Right atrium auricular region (tissue), 2 donors: ENCODE measurements around the gene HYAL2. TPM values are rescaled to one million over a fixed set of nuclear protein-coding genes. Genes with fewer than 3 reads are reported as not detected.

Experiments used
- DNase-seq: peaks from one replicate; pipeline ENCODE4 v3.0.0-alpha.2; 2019; ENCODE audit warnings: low spot score
- H3K27ac ChIP-seq, 2 donors: fragments of 200-600 bp; sonication (generic); 1 replicate in 1 of 2; 2 replicates in 1 of 2; pipeline ENCODE4 v1.5.1; 2016 to 2019
- H3K27me3 ChIP-seq, 2 donors: fragments of 200-600 bp; sonication (generic); one replicate each; pipeline versions ENCODE4 v1.5.1 to v1.6.0; 2017 to 2019
- H3K36me3 ChIP-seq: fragments of 200-600 bp; sonication (generic); one replicate; pipeline ENCODE4 v1.5.1; 2016
- H3K4me1 ChIP-seq, 2 donors: fragments of 200-600 bp; sonication (generic); one replicate each; pipeline versions ENCODE4 v1.5.1 to v1.6.0; 2017 to 2019
- H3K4me3 ChIP-seq, 2 donors: fragments of 200-600 bp; sonication (generic); 1 replicate in 1 of 2; 2 replicates in 1 of 2; pipeline ENCODE4 v1.5.1; 2017 to 2019; ENCODE audit warnings: mild to moderate bottlenecking in 1 of 2, moderate library complexity in 1 of 2
- H3K9me3 ChIP-seq, 2 donors: fragments of 200-600 bp; sonication (generic); one replicate each; pipeline ENCODE4 v1.5.1; 2019
- total RNA-seq, 2 donors: library from RNA; depleted of rRNA; stranded (reverse); fragments of >200 nt; gene quantifications; one replicate each; pipeline ENCODE4 v1.1.0, GENCODE V29; 2016
- TF ChIP-seq, protein P1 (sequence below), 2 donors: fragments of 200-600 bp; sonication (generic); IDR thresholded peaks; one replicate each; pipeline ENCODE4 v1.5.1; 2019; ENCODE audit warnings: antibody characterized with exemption in 2 of 2

Gene HYAL2
- total RNA-seq, 2 donors from 2014 or later = 129 to 198 TPM

DNA sequence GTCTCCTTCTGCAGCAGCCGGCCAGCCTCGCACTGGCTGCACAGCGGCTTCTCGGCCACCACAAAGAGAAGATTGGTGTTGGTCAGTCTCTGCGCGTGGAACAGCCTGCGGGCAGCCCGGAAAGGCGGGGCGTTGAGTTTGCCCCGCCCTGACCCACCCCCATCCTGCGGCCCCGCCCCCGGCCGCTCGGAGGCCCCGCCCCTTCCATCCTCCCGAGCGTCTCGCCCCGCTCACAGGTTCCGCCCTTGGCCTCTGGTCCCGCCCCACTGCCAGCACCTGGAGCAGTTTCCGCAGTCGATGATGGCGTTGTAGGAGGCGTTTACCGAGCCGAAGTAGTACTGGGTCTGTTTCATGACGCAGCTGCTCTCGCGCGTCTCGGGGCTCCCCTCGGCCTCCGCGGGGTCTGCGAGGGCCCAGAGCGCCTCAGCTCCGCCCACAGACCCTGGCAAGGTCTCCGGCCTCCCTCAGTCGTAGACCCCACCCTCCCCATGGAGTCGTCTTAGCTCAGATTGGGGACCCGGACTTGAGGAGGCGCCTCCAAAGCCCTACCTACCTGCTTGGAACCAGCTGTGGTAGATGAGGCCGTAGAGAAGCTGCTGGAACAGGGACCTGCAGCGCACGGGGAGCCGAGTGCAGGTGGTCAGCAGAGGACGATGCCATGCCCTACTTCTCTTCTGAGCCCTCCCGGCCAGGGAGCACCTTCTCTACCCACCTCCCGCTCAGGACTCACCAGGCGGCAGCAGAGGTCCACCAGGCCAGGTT is 42.7 kb upstream of the HYAL2 start:
- TF ChIP-seq, protein P1, sequence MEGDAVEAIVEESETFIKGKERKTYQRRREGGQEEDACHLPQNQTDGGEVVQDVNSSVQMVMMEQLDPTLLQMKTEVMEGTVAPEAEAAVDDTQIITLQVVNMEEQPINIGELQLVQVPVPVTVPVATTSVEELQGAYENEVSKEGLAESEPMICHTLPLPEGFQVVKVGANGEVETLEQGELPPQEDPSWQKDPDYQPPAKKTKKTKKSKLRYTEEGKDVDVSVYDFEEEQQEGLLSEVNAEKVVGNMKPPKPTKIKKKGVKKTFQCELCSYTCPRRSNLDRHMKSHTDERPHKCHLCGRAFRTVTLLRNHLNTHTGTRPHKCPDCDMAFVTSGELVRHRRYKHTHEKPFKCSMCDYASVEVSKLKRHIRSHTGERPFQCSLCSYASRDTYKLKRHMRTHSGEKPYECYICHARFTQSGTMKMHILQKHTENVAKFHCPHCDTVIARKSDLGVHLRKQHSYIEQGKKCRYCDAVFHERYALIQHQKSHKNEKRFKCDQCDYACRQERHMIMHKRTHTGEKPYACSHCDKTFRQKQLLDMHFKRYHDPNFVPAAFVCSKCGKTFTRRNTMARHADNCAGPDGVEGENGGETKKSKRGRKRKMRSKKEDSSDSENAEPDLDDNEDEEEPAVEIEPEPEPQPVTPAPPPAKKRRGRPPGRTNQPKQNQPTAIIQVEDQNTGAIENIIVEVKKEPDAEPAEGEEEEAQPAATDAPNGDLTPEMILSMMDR (IDR thresholded peaks at IDR 0.05) = no peak
- peak; percentile 82 for DNase-seq
- no peaks in the 10 kb centered on the region for H3K9me3 ChIP-seq
- no peaks in the 10 kb centered on the region for H3K36me3 ChIP-seq
- H3K4me1 ChIP-seq = peaks cover 0 to 14% of the 10 kb centered on the region in 2 donors
- peak overlapping the region in 1 of 2 donors; percentile 55 for H3K27ac ChIP-seq
- no peaks in the 10 kb centered on the region for H3K27me3 ChIP-seq
- peak overlapping the region; percentile 30 to 58 for H3K4me3 ChIP-seq

DNA sequence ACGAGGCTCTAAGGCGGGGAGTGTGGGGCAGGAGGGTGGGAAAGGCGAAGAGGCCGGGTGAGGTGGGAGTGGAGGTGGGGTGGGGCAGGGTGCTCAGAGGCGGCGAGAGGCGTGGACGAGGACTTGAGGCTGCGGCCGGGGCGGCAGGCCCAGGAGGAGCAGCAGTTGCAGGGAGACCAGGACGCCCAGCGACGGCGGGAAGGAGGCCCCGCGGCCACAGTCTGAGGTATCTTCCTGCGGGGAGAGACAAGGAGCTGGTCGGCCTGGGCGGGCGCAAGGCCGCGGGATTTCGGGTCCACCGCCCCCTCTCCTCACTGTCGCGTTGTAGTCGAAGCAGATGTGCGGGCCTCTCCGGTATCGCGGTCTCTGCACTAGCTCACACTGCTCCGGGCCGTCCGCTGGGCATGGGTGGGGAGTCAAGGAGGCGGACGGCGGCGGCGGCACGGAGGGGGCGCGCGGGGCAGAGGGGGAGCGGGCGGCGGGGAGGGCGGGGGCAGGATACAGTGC is 42.1 kb upstream of the HYAL2 start:
- H3K9me3 ChIP-seq = no peaks in the 10 kb centered on the region
- H3K27me3 ChIP-seq = no peaks in the 10 kb centered on the region
- DNase-seq = no peak
- peaks cover 0 to 17% of the 10 kb centered on the region in 2 donors for H3K4me1 ChIP-seq
- H3K36me3 ChIP-seq = no peaks in the 10 kb centered on the region
- H3K4me3 ChIP-seq = peak overlapping the region; percentile 30 to 58
- TF ChIP-seq, protein P1 (IDR thresholded peaks at IDR 0.05) = no peak
- H3K27ac ChIP-seq = peak overlapping the region in 1 of 2 donors; percentile 48

DNA sequence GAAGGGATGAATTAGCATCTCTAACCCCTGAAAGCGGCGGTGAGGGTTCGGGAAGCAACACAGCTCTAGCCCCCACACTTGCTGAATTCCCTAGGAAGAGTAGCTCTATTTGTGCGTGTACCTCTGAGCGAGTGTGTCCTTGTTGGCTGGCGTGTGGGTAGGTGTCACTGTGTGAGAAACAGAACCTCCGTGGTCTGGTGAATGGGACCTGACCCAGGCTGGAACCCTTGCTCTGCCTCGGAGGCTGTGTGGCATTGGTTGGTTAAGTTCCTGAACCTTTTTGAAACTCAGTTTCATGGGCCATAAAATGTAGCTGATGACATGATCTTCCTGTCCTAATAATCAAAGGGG is 37.2 kb upstream of the HYAL2 start:
- Histone ChIP-seq H3K4me3 (peak overlapping the region in 1 of 2 donors; percentile 90), H3K36me3 (peaks cover 13% of the 10 kb centered on the region), H3K9me3 (no peaks in the 10 kb centered on the region), H3K27ac (no peak overlapping the region), H3K4me1 (peaks cover 0 to 55% of the 10 kb centered on the region in 2 donors), H3K27me3 (no peaks in the 10 kb centered on the region)
- DNase-seq = no peak
- TF ChIP-seq, protein P1 (IDR thresholded peaks at IDR 0.05) = no peak

DNA sequence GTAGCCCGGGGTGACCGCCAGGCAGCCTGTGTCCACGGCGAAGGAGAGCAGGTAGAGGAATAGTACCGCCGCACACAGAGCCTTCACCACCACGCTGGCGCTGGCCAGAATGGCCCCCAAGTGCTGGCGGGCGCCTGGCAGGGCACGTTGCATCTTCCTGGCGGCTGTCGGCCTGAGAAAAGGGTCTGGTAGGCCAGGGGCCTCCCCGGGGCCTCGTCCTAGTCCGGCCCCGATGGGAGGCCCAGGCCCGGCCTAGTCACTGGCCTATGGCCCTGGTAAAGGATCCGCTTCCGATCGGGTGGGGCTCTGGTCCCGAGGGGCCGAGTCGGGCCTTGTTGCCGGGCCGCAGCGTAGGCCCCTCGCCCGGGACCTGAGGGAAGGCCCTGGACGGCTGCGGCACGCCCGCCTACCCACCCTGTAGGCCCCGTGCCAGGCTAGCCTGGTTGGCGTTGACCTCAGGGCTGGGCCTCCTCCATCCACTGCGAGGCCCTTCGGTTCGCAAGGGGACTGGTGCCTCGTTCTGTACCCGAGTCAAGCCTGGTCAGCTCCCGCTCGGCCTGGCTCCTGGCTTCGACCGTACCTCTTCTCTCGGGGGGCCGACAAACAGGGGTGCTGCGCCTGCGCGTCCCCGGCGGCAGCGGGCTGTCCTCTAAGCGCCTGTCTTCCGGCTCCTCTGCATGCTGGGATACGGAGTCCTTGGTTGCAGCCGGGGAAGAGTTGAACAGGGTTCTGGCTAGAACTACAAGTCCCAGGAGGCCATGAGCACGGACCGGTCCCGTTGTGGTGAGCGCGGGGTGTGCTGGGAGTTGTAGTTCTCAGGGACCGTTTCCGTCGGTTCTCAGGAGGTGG is 36.6 kb upstream of the HYAL2 start, which contains the start of gene TMEM115:
TMEM115 (minus strand) TSS at position 611 of the 849 bp plus-strand sequence; CDS start at position 153, 458 bp downstream.
- peak within 1 kb of the TSS; percentile 89 to 90 for H3K27ac ChIP-seq
- H3K4me1 ChIP-seq = peaks cover 0 to 52% of the 10 kb centered on the region in 2 donors
- H3K36me3 ChIP-seq = peaks cover 19% of the 10 kb centered on the region
- TF ChIP-seq, protein P1 (IDR thresholded peaks at IDR 0.05) = no peak
- no peaks in the 10 kb centered on the region for H3K9me3 ChIP-seq
- H3K27me3 ChIP-seq = no peaks in the 10 kb centered on the region
- peak within 1 kb of the TSS; percentile 78 to 90 for H3K4me3 ChIP-seq
- DNase-seq = peak; percentile 97

DNA sequence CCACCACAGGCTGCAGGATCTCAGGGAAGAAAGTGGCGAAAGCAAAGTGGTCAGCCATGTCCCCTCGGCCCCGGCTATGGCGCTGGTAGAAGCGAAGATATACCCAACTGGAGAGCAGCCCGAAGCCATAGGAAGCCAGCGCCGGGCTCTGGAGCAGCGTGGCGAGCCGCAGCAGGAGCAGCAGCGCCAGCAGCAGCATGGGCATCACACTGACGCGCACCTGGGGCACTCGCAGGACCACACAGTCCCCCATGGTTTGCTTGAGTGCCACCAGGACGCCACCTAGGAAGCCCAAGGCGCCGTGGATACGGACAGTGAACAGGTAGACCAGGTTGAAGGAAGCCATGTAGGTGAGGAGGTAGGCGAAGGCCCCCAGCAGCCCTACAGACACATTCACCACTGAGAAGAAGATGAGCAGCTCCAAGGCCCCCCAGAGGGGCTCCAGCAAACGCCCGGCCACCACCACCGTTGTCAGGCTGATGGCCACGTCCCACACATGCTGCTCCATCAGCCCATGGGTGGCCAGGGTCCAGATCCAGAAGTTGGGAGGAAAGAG is 35.9 kb upstream of the HYAL2 start:
- DNase-seq = no peak
- Histone ChIP-seq H3K4me1 (peaks cover 0 to 58% of the 10 kb centered on the region in 2 donors), H3K36me3 (peaks cover 26% of the 10 kb centered on the region)

More for the DNA sequence above, 35.9 kb upstream of the HYAL2 start:
- H3K4me3 ChIP-seq = peak overlapping the region; percentile 78 to 90
- H3K27ac ChIP-seq = peak overlapping the region; percentile 89 to 90
- TF ChIP-seq, protein P1 (IDR thresholded peaks at IDR 0.05) = no peak
- no peaks in the 10 kb centered on the region for H3K27me3 ChIP-seq
- H3K9me3 ChIP-seq = no peaks in the 10 kb centered on the region
